ENCODE measurements around the gene TRMT112.

Gene TRMT112

GRCh38 chr11:64268893-64269539, 48.3 kb downstream of the TRMT112 start:
- peak overlapping the region; percentile 71 for H3K4me3 ChIP-seq (ENCODE audit: low read length)
- DNase-seq (ENCODE audit: low read depth) = peak; percentile 51
- TF ChIP-seq, protein P1, sequence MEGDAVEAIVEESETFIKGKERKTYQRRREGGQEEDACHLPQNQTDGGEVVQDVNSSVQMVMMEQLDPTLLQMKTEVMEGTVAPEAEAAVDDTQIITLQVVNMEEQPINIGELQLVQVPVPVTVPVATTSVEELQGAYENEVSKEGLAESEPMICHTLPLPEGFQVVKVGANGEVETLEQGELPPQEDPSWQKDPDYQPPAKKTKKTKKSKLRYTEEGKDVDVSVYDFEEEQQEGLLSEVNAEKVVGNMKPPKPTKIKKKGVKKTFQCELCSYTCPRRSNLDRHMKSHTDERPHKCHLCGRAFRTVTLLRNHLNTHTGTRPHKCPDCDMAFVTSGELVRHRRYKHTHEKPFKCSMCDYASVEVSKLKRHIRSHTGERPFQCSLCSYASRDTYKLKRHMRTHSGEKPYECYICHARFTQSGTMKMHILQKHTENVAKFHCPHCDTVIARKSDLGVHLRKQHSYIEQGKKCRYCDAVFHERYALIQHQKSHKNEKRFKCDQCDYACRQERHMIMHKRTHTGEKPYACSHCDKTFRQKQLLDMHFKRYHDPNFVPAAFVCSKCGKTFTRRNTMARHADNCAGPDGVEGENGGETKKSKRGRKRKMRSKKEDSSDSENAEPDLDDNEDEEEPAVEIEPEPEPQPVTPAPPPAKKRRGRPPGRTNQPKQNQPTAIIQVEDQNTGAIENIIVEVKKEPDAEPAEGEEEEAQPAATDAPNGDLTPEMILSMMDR (conservative IDR thresholded peaks at IDR 0.05; ENCODE audit: low read length) = no peak

- DNase-seq (ENCODE audit: low read depth) = peak; percentile 47
- H3K4me3 ChIP-seq (ENCODE audit: low read length) = peak overlapping the region; percentile 71
- TF ChIP-seq, protein P1 (conservative IDR thresholded peaks at IDR 0.05; ENCODE audit: low read length) = no peak
These were observed 49.1 kb downstream of the TRMT112 start for GRCh38 chr11:64268025-64268892.

DNA sequence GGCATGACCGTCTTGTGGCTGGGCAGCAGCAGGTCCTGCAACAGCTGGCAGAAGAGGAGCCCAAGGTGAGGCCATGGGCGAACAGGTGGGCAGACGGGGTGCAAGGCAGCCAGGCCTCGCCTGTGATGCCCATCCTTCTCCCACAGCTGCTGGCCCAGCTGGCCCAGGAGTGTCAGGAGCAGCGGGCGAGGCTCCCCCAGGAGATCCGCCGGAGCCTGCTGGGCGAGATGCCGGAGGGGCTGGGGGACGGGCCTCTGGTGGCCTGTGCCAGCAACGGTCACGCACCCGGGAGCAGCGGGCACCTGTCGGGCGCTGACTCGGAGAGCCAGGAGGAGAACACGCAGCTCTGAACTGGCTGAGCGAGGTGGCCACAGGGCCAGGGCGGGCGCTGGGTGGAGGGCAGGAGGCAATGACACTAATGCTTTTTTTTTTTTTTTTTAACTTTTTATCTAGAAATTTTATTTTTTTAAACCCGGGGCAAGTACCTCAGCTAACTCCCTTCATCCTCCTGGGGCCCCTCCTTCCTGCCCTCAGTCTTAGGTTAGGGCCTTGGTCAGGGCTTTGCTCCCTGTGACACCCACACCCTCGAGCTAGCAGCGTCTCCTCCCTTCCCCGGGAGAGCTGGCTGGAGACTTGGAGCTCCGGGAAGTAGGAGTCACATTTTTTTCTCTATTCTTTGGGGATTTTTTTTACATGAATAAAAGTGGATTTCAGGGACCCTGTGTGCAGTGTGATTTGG, 50.0 kb downstream of the TRMT112 start:
- TF ChIP-seq, protein P1 (conservative IDR thresholded peaks at IDR 0.05; ENCODE audit: low read length) = no peak
- no peak overlapping the region for H3K4me3 ChIP-seq (ENCODE audit: low read length)
- DNase-seq (ENCODE audit: low read depth) = no peak
